GM12878 (cell line): ENCODE results near the gene CFDP1. TPM values are rescaled to one million over a fixed set of nuclear protein-coding genes. Genes with fewer than 3 reads are reported as not detected.
A peak's percentile ranks its signal among the peaks of the same experiment; 100 is the strongest.

Experiments used
- ATAC-seq: fragments of 200-7000 bp; cut with Tn5 transposase; 3 replicates; pipeline ENCODE4 v1.9.1; 2020; ENCODE audit warnings: mild to moderate bottlenecking, moderate library complexity
- BruUV-seq: library from RNA; stranded (reverse); fragments of 400-500 nt; replicated peaks from 2 replicates; lab custom pipeline; 2021; lab: Mats Ljungman, UMichigan
- CTCF ChIA-PET: fragments of 300-600 bp; sonication (Branson Sonifier 250); formaldehyde crosslinking; extraction: SDS; loops from one replicate; lab custom pipeline; 2021; ENCODE audit warnings: inconsistent platforms; lab: Yijun Ruan, JAX
- POLR2A ChIA-PET: fragments of 350-600 bp; formaldehyde crosslinking; extraction: SDS; loops from one replicate; lab custom pipeline; 2021; ENCODE audit warnings: inconsistent platforms; lab: Charles Lee
- RAD21 ChIA-PET: fragments of 300-600 bp; sonication (Branson Sonifier 250); formaldehyde crosslinking; loops from one replicate; lab custom pipeline; 2023; ENCODE audit warnings: antibody characterized with exemption; ENCODE audit not compliant: unreplicated experiment; lab: Charles Lee
- SMC1A ChIA-PET: fragments of 300-600 bp; sonication (Branson Sonifier 250); formaldehyde crosslinking; loops from one replicate; lab custom pipeline; 2023; ENCODE audit not compliant: unreplicated experiment, uncharacterized antibody; lab: Charles Lee
- DNase-seq: peaks from one replicate; pipeline ENCODE4 v3.0.0-alpha.2; 2011; ENCODE audit warnings: low read depth, low spot score
- FAIRE-seq: peaks from 3 replicates; lab custom pipeline; 2011; peaks lifted over from hg19 to GRCh38; lab: Jason Lieb, UNC
- H2AFZ ChIP-seq: 2 replicates; pipeline ENCODE4 v1.6.0; 2011; ENCODE audit warnings: low read depth, low read length, control low read depth; ENCODE audit not compliant: control insufficient read depth
- H3K27ac ChIP-seq: 2 replicates; pipeline ENCODE4 v1.5.1; 2011; ENCODE audit warnings: control low read depth; ENCODE audit not compliant: control insufficient read depth, insufficient read depth
- H3K27me3 ChIP-seq, 2 experiments: replicated peaks in 1 of 2; 2 replicates each; pipeline versions ENCODE4 v1.6.0 to v1.6.1; 2011; ENCODE audit warnings: low read length in 1 of 2; ENCODE audit not compliant: control insufficient read depth in 2 of 2, insufficient read depth in 2 of 2
- H3K36me3 ChIP-seq, 2 experiments: 2 replicates each; pipeline ENCODE4 v1.5.1; 2011; ENCODE audit warnings: low read length in 1 of 2; ENCODE audit not compliant: control insufficient read depth in 2 of 2, insufficient read depth in 2 of 2
- H3K4me1 ChIP-seq: 2 replicates; pipeline ENCODE4 v1.6.1; 2011; ENCODE audit warnings: mild to moderate bottlenecking, low read length, moderate library complexity, mixed read lengths; ENCODE audit not compliant: control insufficient read depth, insufficient read depth
- H3K4me2 ChIP-seq: 2 replicates; pipeline ENCODE4 v1.6.0; 2011; ENCODE audit warnings: control low read depth; ENCODE audit not compliant: control insufficient read depth, insufficient read depth
- H3K4me3 ChIP-seq: fragments of 200-600 bp; sonication (generic); 2 replicates; pipeline ENCODE4 v1.5.1; 2016
- H3K79me2 ChIP-seq: 2 replicates; pipeline ENCODE4 v1.6.0; 2011; ENCODE audit warnings: low read length; ENCODE audit not compliant: control insufficient read depth, insufficient read depth
- H3K9ac ChIP-seq: 2 replicates; pipeline ENCODE4 v1.8.0; 2011; ENCODE audit warnings: low read length, control low read depth, mixed read lengths; ENCODE audit not compliant: control insufficient read depth, insufficient read depth
- H3K9me3 ChIP-seq: replicated peaks from 3 replicates; pipeline ENCODE4 v1.5.1; 2011; ENCODE audit warnings: mild to moderate bottlenecking, low read length; ENCODE audit not compliant: control insufficient read depth, insufficient read depth
- H4K20me1 ChIP-seq: 2 replicates; pipeline ENCODE4 v1.6.0; 2011; ENCODE audit not compliant: control insufficient read depth, insufficient read depth
- EP300 ChIP-seq, 2 experiments: fragments of 150-350 bp in 1 of 2; IDR thresholded peaks; 2 replicates each; pipeline ENCODE4 v1.6.1; 2011 to 2012; ENCODE audit warnings: low read depth in 2 of 2, low read length in 2 of 2, borderline replicate concordance in 1 of 2, improper control_type of control experiment in 1 of 2, inconsistent platforms in 1 of 2; ENCODE audit not compliant: control insufficient read depth in 1 of 2
- GABPA ChIP-seq: IDR thresholded peaks from 2 replicates; pipeline ENCODE4 v1.6.1; 2014; ENCODE audit warnings: antibody characterized with exemption, low read depth, mild to moderate bottlenecking, inconsistent platforms
- IRF3 ChIP-seq: fragments of 450-650 bp; IDR thresholded peaks from 2 replicates; pipeline ENCODE4 v1.6.1; 2014; ENCODE audit warnings: mild to moderate bottlenecking
- IRF4 ChIP-seq: IDR thresholded peaks from 2 replicates; pipeline ENCODE4 v1.6.1; 2011; ENCODE audit warnings: low read depth, low read length
- MLLT1 ChIP-seq: fragments of 450-650 bp; IDR thresholded peaks from 2 replicates; pipeline ENCODE4 v1.6.1; 2016; ENCODE audit warnings: mild to moderate bottlenecking
- NBN ChIP-seq: fragments of 450-650 bp; IDR thresholded peaks from 2 replicates; pipeline ENCODE4 v1.6.1; 2016
- NR2F1 ChIP-seq: fragments of 450-650 bp; conservative IDR thresholded peaks from 2 replicates; pipeline ENCODE4 v1.6.1; 2017; ENCODE audit warnings: mild to moderate bottlenecking
- PAX8 ChIP-seq: fragments of 450-650 bp; IDR thresholded peaks from 2 replicates; pipeline ENCODE4 v1.6.1; 2017; ENCODE audit warnings: mild to moderate bottlenecking, moderate library complexity
- POU2F2 ChIP-seq: IDR thresholded peaks from 3 replicates; pipeline ENCODE4 v1.6.1; 2011; ENCODE audit warnings: low read depth, mild to moderate bottlenecking, low read length, borderline replicate concordance
- SMAD1 ChIP-seq: fragments of 450-650 bp; IDR thresholded peaks from 2 replicates; pipeline ENCODE4 v1.6.1; 2018; ENCODE audit warnings: mild to moderate bottlenecking, low read depth; ENCODE audit not compliant: partially characterized antibody
- STAT3 ChIP-seq: IDR thresholded peaks from 2 replicates; pipeline ENCODE4 v1.6.1; 2011; ENCODE audit warnings: low read depth, low read length, improper control_type of control experiment
- SUZ12 ChIP-seq: fragments of 200-600 bp; sonication (generic); IDR thresholded peaks from one replicate; pipeline ENCODE4 v1.6.1; 2018; ENCODE audit warnings: antibody characterized with exemption, mild to moderate bottlenecking; ENCODE audit not compliant: unreplicated experiment
- TCF7 ChIP-seq: IDR thresholded peaks from 2 replicates; pipeline ENCODE4 v1.6.1; 2014; ENCODE audit warnings: antibody characterized with exemption, borderline replicate concordance
- YY1 ChIP-seq: IDR thresholded peaks from 2 replicates; pipeline ENCODE4 v1.6.1; 2011; ENCODE audit warnings: low read depth, mild to moderate bottlenecking, low read length
- WGBS: methylation state at CpG from one replicate; pipeline ENCODE4 v1.1.6; 2016; ENCODE audit warnings: low lambda C conversion rate; ENCODE audit not compliant: insufficient replicate concordance, insufficient coverage; ENCODE audit errors: missing lambda C conversion rate; 5-methylcytosine and 5-hydroxymethylcytosine counted together
- in situ Hi-C: fragments of 300-500 bp; cut with MboI; formaldehyde crosslinking; loops from 9 replicates; pipeline ENCODE4 v1.14.3; 2018; ENCODE audit warnings: mixed read lengths
- intact Hi-C: fragments of 100-400 bp; cut with micrococcal nuclease; formaldehyde crosslinking; loops from one replicate; pipeline ENCODE4 v1.14.2; 2022; ENCODE audit not compliant: unreplicated experiment
- polyA plus RNA-seq, 11 experiments: library from polyadenylated mRNA; depleted of rRNA in 4 of 11; unstranded in 6 of 11; stranded (reverse) in 5 of 11; fragments of >200 nt; fragmentation: Nextera tagmentation in 4 of 11; fragmentation: Illumina TruSeq in 1 of 11; extraction: Ambion mirVana in 4 of 11; extraction: Trizol in 1 of 11; gene quantifications; 1 replicate in 1 of 11; 2 replicates in 10 of 11; pipeline versions ENCODE4 v1.2.1 to v1.2.3, GENCODE V29; 2011 to 2016; ENCODE audit warnings: inconsistent platforms in 2 of 11, missing spikeins in 2 of 11, low read depth in 1 of 11
- total RNA-seq, 4 experiments: library from RNA; depleted of rRNA in 3 of 4; stranded (reverse); fragments of >200 nt in 3 of 4; fragmentation: Illumina TruSeq in 1 of 4; extraction: Trizol in 1 of 4; gene quantifications; 2 replicates each; pipeline versions ENCODE4 v1.2.1 to v1.2.3, GENCODE V29; 2013 to 2021

CFDP1 gene
- total and polyA plus RNA-seq, 10 of the 15 experiments (the other 5 are each of a cell fraction or from before 2014, with no cell fraction given) = 22.3 to 64.8 (median 36.7) TPM

GRCh38 chr16:75263291-75263962 lies 169.9 kb downstream of the CFDP1 start:
- 50% methylated on average over 14 of the region's 14 CpGs for WGBS
- peaks cover 9% of the 10 kb centered on the region for H3K4me1 ChIP-seq
- no TSS peak for BruUV-seq
- no peaks in the 10 kb centered on the region; the same call in 2 of the 3 replicates for H3K9me3 ChIP-seq
- no peak overlapping the region for H2AFZ ChIP-seq
- H3K27me3 ChIP-seq = no peaks in the 10 kb centered on the region; a peak in 1 of 4 replicates
- ChIA-PET SMC1A (no interaction called here), RAD21 (no interaction called here), POLR2A (no interaction called here), CTCF (no interaction called here)
- no peak for DNase-seq
- H3K4me3 ChIP-seq = no peak overlapping the region
- H3K9ac ChIP-seq = no peak overlapping the region
- no peaks in the 10 kb centered on the region for H4K20me1 ChIP-seq
- H3K36me3 ChIP-seq = no peaks in the 10 kb centered on the region
- FAIRE-seq = no peak
- H3K4me2 ChIP-seq = peak overlapping the region; percentile 30
- ATAC-seq = no peak
- TF ChIP-seq YY1 (no peak), IRF4 (no peak), NR2F1 (no peak), SMAD1 (no peak)
- in situ Hi-C loops (no loop called here), intact Hi-C loops (no loop called here)
- H3K79me2 ChIP-seq = peaks cover 9% of the 10 kb centered on the region
- H3K27ac ChIP-seq = no peak overlapping the region

GRCh38 chr16:75262800-75263127 lies 170.5 kb downstream of the CFDP1 start:
- H2AFZ ChIP-seq = no peak overlapping the region
- peaks cover 14% of the 10 kb centered on the region for H3K4me1 ChIP-seq
- ChIA-PET CTCF (no interaction called here), SMC1A (no interaction called here), POLR2A (no interaction called here), RAD21 (no interaction called here)
- FAIRE-seq (no peak), ATAC-seq (no peak), DNase-seq (no peak)
- WGBS = 87% methylated on average over 5 of the region's 5 CpGs
- no peaks in the 10 kb centered on the region for H4K20me1 ChIP-seq
- peaks cover 9% of the 10 kb centered on the region for H3K79me2 ChIP-seq
- no peak overlapping the region for H3K27ac ChIP-seq
- no peak overlapping the region for H3K9ac ChIP-seq
- BruUV-seq = no TSS peak
- intact Hi-C loops (no loop called here), in situ Hi-C loops (no loop called here)
- no peaks in the 10 kb centered on the region; a peak in 1 of 4 replicates for H3K27me3 ChIP-seq
- no peaks in the 10 kb centered on the region for H3K36me3 ChIP-seq
- H3K4me3 ChIP-seq = no peak overlapping the region
- no peaks in the 10 kb centered on the region for H3K9me3 ChIP-seq
- H3K4me2 ChIP-seq = no peak overlapping the region
- TF ChIP-seq STAT3 (no peak), POU2F2 (no peak), TCF7 (no peak), SUZ12 (no peak), IRF3 (no peak), MLLT1 (no peak), GABPA (no peak), NBN (no peak), EP300 (IDR thresholded peaks at IDR 0.05; ENCODE audit: borderline replicate concordance in 1 of 2, control insufficient read depth in 1 of 2, low read depth in 2 of 2, low read length in 2 of 2) (no peak), PAX8 (no peak)
